Coronary artery (tissue), 2 donors: ENCODE measurements around the gene LAMA3.
"Not testable (repeated sequence)": the region's sequence is repeated elsewhere in the genome, so short reads cannot be mapped to it uniquely, and the experiment has no call there.

Experiments used
- DNase-seq: peaks from one replicate; pipeline ENCODE4 v3.0.0-alpha.2; 2017; ENCODE audit warnings: low spot score
- H3K27ac ChIP-seq, 2 donors: fragments of 200-600 bp; sonication (generic); one replicate each; pipeline ENCODE4 v1.5.1; 2016 to 2019
- H3K4me3 ChIP-seq: fragments of 200-600 bp; sonication (generic); 2 replicates; pipeline ENCODE4 v1.5.1; 2016; ENCODE audit warnings: mild to moderate bottlenecking, moderate library complexity
- CTCF ChIP-seq: fragments of 200-600 bp; sonication (generic); IDR thresholded peaks from one replicate; pipeline ENCODE4 v1.5.1; 2019; ENCODE audit warnings: antibody characterized with exemption

The LAMA3 gene

GRCh38 chr18:23714576-23714975 is 25.3 kb downstream of the LAMA3 start:
- no peak for DNase-seq
- H3K4me3 ChIP-seq = no peak overlapping the region
- H3K27ac ChIP-seq = no peak overlapping the region
- TF ChIP-seq CTCF = no peak

GRCh38 chr18:23716079-23716478 is 26.8 kb downstream of the LAMA3 start:
- peak; percentile 11 for DNase-seq
- H3K4me3 ChIP-seq, H3K27ac ChIP-seq: not testable (repeated sequence)

- Histone ChIP-seq H3K27ac (no peak overlapping the region), H3K4me3 (no peak overlapping the region)
- DNase-seq = peak; percentile 61
- no peak for TF ChIP-seq CTCF
Observed at GRCh38 chr18:23716516-23716915, 27.3 kb downstream of the LAMA3 start.

GRCh38 chr18:23716966-23717365 is 27.7 kb downstream of the LAMA3 start:
- no peak for DNase-seq
- no peak overlapping the region for H3K27ac ChIP-seq
- no peak for TF ChIP-seq CTCF

GRCh38 chr18:23718243-23718720 is 29.0 kb downstream of the LAMA3 start:
- Histone ChIP-seq H3K4me3 (no peak overlapping the region), H3K27ac (peak overlapping the region in 1 of 2 donors; percentile 43)
- peak; percentile 12 for DNase-seq
- no peak for TF ChIP-seq CTCF

More at GRCh38 chr18:23716966-23717365, 27.7 kb downstream of the LAMA3 start:
- no peak overlapping the region for H3K4me3 ChIP-seq

GRCh38 chr18:23718731-23719130 is 29.5 kb downstream of the LAMA3 start:
- Histone ChIP-seq H3K4me3 (no peak overlapping the region), H3K27ac (peak overlapping the region in 1 of 2 donors; percentile 43)
- no peak for TF ChIP-seq CTCF
- DNase-seq = no peak

- TF ChIP-seq CTCF = no peak
- DNase-seq = peak; percentile 78
- Histone ChIP-seq H3K27ac (peak overlapping the region in 1 of 2 donors; percentile 46), H3K4me3 (no peak overlapping the region)
Observed at GRCh38 chr18:23719634-23720201, 30.5 kb downstream of the LAMA3 start.
